Endothelial cell of umbilical vein (primary cell): ENCODE measurements around the gene NPM1. TPM values are rescaled to one million over a fixed set of nuclear protein-coding genes. Genes with fewer than 3 reads are reported as not detected.

Experiments
- BruUV-seq: library from RNA; stranded (reverse); fragments of 400-500 nt; replicated peaks from 2 replicates; lab custom pipeline; 2021; lab: Mats Ljungman, UMichigan
- CTCF ChIA-PET: fragments of 300-600, 350-600 bp; sonication (Branson Sonifier 250); formaldehyde crosslinking; loops from one replicate; lab custom pipeline; 2021; ENCODE audit warnings: antibody characterized with exemption, inconsistent platforms; lab: Charles Lee
- POLR2A ChIA-PET: fragments of 300-600, 350-600 bp; sonication (Branson Sonifier 250); formaldehyde crosslinking; loops from one replicate; lab custom pipeline; 2021; ENCODE audit warnings: antibody characterized with exemption, inconsistent platforms; lab: Charles Lee
- DNase-seq: peaks from one replicate; pipeline ENCODE4 v3.0.0-alpha.2; 2011; ENCODE audit warnings: low read depth, low spot score
- FAIRE-seq: peaks from 2 replicates; lab custom pipeline; 2011; peaks lifted over from hg19 to GRCh38; lab: Jason Lieb, UNC
- H2AFZ ChIP-seq: 2 replicates; pipeline ENCODE4 v1.6.0; 2012; ENCODE audit warnings: low read depth, low read length, control low read depth, inconsistent platforms
- H3K27ac ChIP-seq: 2 replicates; pipeline ENCODE4 v1.5.1; 2011; ENCODE audit warnings: low read depth, mild to moderate bottlenecking, control low read depth, low read length, moderate library complexity; ENCODE audit not compliant: insufficient read depth
- H3K27me3 ChIP-seq, 2 experiments: 2 replicates each; pipeline versions ENCODE4 v1.6.0 to v1.6.1; 2011; ENCODE audit warnings: low read length in 2 of 2, mixed read lengths in 1 of 2; ENCODE audit not compliant: control insufficient read depth in 2 of 2, insufficient read depth in 2 of 2
- H3K36me3 ChIP-seq, 2 experiments: 2 replicates in 1 of 2; 3 replicates in 1 of 2; pipeline ENCODE4 v1.5.1; 2011; ENCODE audit warnings: low read length in 2 of 2, mild to moderate bottlenecking in 1 of 2, moderate library complexity in 1 of 2; ENCODE audit not compliant: control insufficient read depth in 2 of 2, insufficient read depth in 2 of 2; ENCODE audit errors: extremely low read depth in 1 of 2
- H3K4me1 ChIP-seq: 3 replicates; pipeline ENCODE4 v1.5.1; 2011; ENCODE audit warnings: mild to moderate bottlenecking, low read length; ENCODE audit not compliant: control insufficient read depth, insufficient read depth; ENCODE audit errors: extremely low read depth
- H3K4me2 ChIP-seq: 2 replicates; pipeline ENCODE4 v1.6.1; 2011; ENCODE audit warnings: low read length, control low read depth, mixed read lengths; ENCODE audit not compliant: insufficient read depth
- H3K4me3 ChIP-seq, 3 experiments: fragments of 200-600 bp in 1 of 3; sonication (generic), shearing (Covaris generic) in 1 of 3; replicated peaks in 1 of 3; 2 replicates each; pipeline ENCODE4 v1.5.1; 2011 to 2016; ENCODE audit warnings: control low read depth in 3 of 3, low read length in 3 of 3, mild to moderate bottlenecking in 2 of 3, inconsistent platforms in 1 of 3, low read depth in 1 of 3, moderate library complexity in 1 of 3; ENCODE audit not compliant: insufficient read depth in 1 of 3
- H3K79me2 ChIP-seq: 2 replicates; pipeline ENCODE4 v1.6.0; 2012; ENCODE audit warnings: low read length, inconsistent platforms; ENCODE audit not compliant: control insufficient read depth, insufficient read depth
- H3K9ac ChIP-seq: replicated peaks from 2 replicates; pipeline ENCODE3; 2011; ENCODE audit warnings: low read length, control low read depth; ENCODE audit not compliant: insufficient read depth; ENCODE audit errors: extremely low read depth
- H3K9me1 ChIP-seq: replicated peaks from 3 replicates; pipeline ENCODE4 v1.6.0; 2011; ENCODE audit warnings: mild to moderate bottlenecking, low read length; ENCODE audit not compliant: control insufficient read depth, insufficient read depth; ENCODE audit errors: extremely low read depth
- H3K9me3 ChIP-seq: replicated peaks from 2 replicates; pipeline ENCODE4 v1.5.1; 2012; ENCODE audit warnings: low read length, inconsistent platforms; ENCODE audit not compliant: control insufficient read depth, insufficient read depth
- H4K20me1 ChIP-seq: replicated peaks from 2 replicates; pipeline ENCODE3; 2011; ENCODE audit warnings: mild to moderate bottlenecking, low read length; ENCODE audit not compliant: control insufficient read depth, insufficient read depth; ENCODE audit errors: extremely low read depth
- CTCF ChIP-seq, 2 donors: IDR thresholded peaks; 1 replicate in 1 of 2; 2 replicates in 1 of 2; pipeline ENCODE4 v1.5.1; 2011; ENCODE audit warnings: low read length in 2 of 2, mild to moderate bottlenecking in 2 of 2, moderate library complexity in 2 of 2, control low read depth in 1 of 2, inconsistent platforms in 1 of 2, low read depth in 1 of 2; ENCODE audit not compliant: insufficient read depth in 1 of 2; ENCODE audit errors: extremely low read depth in 1 of 2
- EZH2 ChIP-seq: IDR thresholded peaks from 2 replicates; pipeline ENCODE4 v1.6.1; 2012; ENCODE audit warnings: borderline replicate concordance, low read depth, mild to moderate bottlenecking, moderate library complexity, low read length, inconsistent platforms; ENCODE audit not compliant: severe bottlenecking
- FOS ChIP-seq: IDR thresholded peaks from 2 replicates; pipeline ENCODE4 v1.6.1; 2011; ENCODE audit warnings: mild to moderate bottlenecking, low read length, moderate library complexity, borderline replicate concordance; ENCODE audit not compliant: insufficient read depth
- GATA2 ChIP-seq: IDR thresholded peaks from 2 replicates; pipeline ENCODE4 v1.7.0; 2011; ENCODE audit warnings: low read depth, mild to moderate bottlenecking, moderate library complexity, mixed read lengths, low read length; ENCODE audit not compliant: insufficient read length, insufficient read depth
- JUN ChIP-seq: IDR thresholded peaks from 2 replicates; pipeline ENCODE4 v1.6.1; 2011; ENCODE audit warnings: borderline replicate concordance, low read depth; ENCODE audit not compliant: insufficient read length, insufficient read depth
- MAX ChIP-seq: IDR thresholded peaks from 2 replicates; pipeline ENCODE4 v1.6.1; 2011; ENCODE audit not compliant: insufficient read depth, insufficient read length
- MYC ChIP-seq: IDR thresholded peaks from one replicate; pipeline ENCODE4 v1.6.1; 2011; ENCODE audit warnings: mild to moderate bottlenecking, low read depth, low read length
- POLR2A ChIP-seq: IDR thresholded peaks from 2 replicates; pipeline ENCODE4 v1.6.1; 2012; ENCODE audit warnings: low read depth, mild to moderate bottlenecking, control low read depth, low read length
- POLR2AphosphoS5 ChIP-seq: IDR thresholded peaks from 2 replicates; pipeline ENCODE4 v1.6.1; 2012; ENCODE audit warnings: low read depth, mild to moderate bottlenecking, control low read depth, low read length, moderate library complexity; ENCODE audit not compliant: insufficient read depth
- dilution Hi-C: fragments of 300-500 bp; cut with MboI; formaldehyde crosslinking; loops from one replicate; pipeline ENCODE4 v1.15.0; 2019; ENCODE audit warnings: low sequenced_read_pairs; ENCODE audit not compliant: extremely low pct_ligation_motif_present
- intact Hi-C: fragments of 100-400 bp; cut with micrococcal nuclease; formaldehyde crosslinking; loops from one replicate; pipeline ENCODE4 v1.10.0; 2022
- polyA plus RNA-seq, 4 experiments: library from polyadenylated mRNA; depleted of rRNA in 3 of 4; stranded (reverse) in 3 of 4; unstranded in 1 of 4; fragments of >200 nt; gene quantifications; 2 replicates each; pipeline versions ENCODE4 v1.2.1 to v1.2.3, GENCODE V29; 2011 to 2012; ENCODE audit warnings: missing spikeins in 1 of 4
- total RNA-seq: library from RNA; stranded (reverse); gene quantifications from 2 replicates; pipeline ENCODE4 v1.2.3, GENCODE V29; 2021

NPM1 gene
- total and polyA plus RNA-seq, 2 donors (not counting 3 experiments of a cell fraction or from before 2014, with no cell fraction given): 618 to 1,695 TPM

- ChIA-PET CTCF (interaction anchor here (1.1 kb wide), 1 partner anchor 30 kb away, joined by 3 read pairs; the partner anchor contains the start of gene FGF18), POLR2A (no interaction called here)
- H4K20me1 ChIP-seq: peaks cover 33% of the 10 kb centered on the region
Observed at GRCh38 chr5:171388816-171389168, 1.1 kb downstream of the NPM1 start.

GRCh38 chr5:171390883-171391677 is 3.4 kb downstream of the NPM1 start:
- ChIA-PET POLR2A (no interaction called here), CTCF (no interaction called here)
- H3K79me2 ChIP-seq: peaks cover 84% of the 10 kb centered on the region
- BruUV-seq: no TSS peak
- dilution Hi-C loops: no loop called here
- peaks cover 36% of the 10 kb centered on the region for H4K20me1 ChIP-seq
- FAIRE-seq (no peak), DNase-seq (no peak)
- H3K4me2 ChIP-seq: peak overlapping the region; percentile 99
- H2AFZ ChIP-seq: no peak overlapping the region
- no peaks in the 10 kb centered on the region for H3K9me3 ChIP-seq
- no peak overlapping the region for H3K9ac ChIP-seq
- peaks cover 18 to 32% of the 10 kb centered on the region in 2 experiments for H3K36me3 ChIP-seq
- H3K27me3 ChIP-seq: no peaks in the 10 kb centered on the region
- H3K9me1 ChIP-seq: no peaks in the 10 kb centered on the region
- no peak for TF ChIP-seq EZH2
- TF ChIP-seq POLR2AphosphoS5: no peak
- no peak for TF ChIP-seq JUN
- no peak for TF ChIP-seq POLR2A
- TF ChIP-seq CTCF (IDR thresholded peaks at IDR 0.05; ENCODE audit: extremely low read depth in 1 of 2, insufficient read depth in 1 of 2, low read depth in 1 of 2, low read length in 2 of 2): no peak
- no peak for TF ChIP-seq FOS
- TF ChIP-seq MYC: no peak
- TF ChIP-seq MAX: no peak
- no peak for TF ChIP-seq GATA2
- intact Hi-C loops: no loop called here
- peak overlapping the region in 1 of 3 experiments; percentile 88 for H3K4me3 ChIP-seq
- no peak overlapping the region for H3K27ac ChIP-seq
- H3K4me1 ChIP-seq: peaks cover 28% of the 10 kb centered on the region

More at GRCh38 chr5:171388816-171389168, 1.1 kb downstream of the NPM1 start:
- Histone ChIP-seq H3K4me1 (peaks cover 28% of the 10 kb centered on the region), H3K27me3 (no peaks in the 10 kb centered on the region), H3K4me2 (peak overlapping the region; percentile 99), H3K36me3 (peaks cover 10 to 21% of the 10 kb centered on the region in 2 experiments), H3K9me3 (no peaks in the 10 kb centered on the region), H3K4me3 (peak overlapping the region; percentile 79 to 88 (median 82)), H3K9ac (peak overlapping the region; percentile 74), H3K9me1 (no peaks in the 10 kb centered on the region), H2AFZ (no peak overlapping the region), H3K27ac (peak overlapping the region; percentile 2), H3K79me2 (peaks cover 61% of the 10 kb centered on the region)
- peak; percentile 3 for TF ChIP-seq POLR2AphosphoS5
- TF ChIP-seq GATA2: no peak
- no peak for DNase-seq
- BruUV-seq: TSS peak; percentile 29
- intact Hi-C loops (no loop called here), dilution Hi-C loops (no loop called here)
- FAIRE-seq: no peak
